Astrocyte (in vitro differentiated cells and primary cell): ENCODE results near the gene TOMM6. TPM values are rescaled to one million over a fixed set of nuclear protein-coding genes. Genes with fewer than 3 reads are reported as not detected.

Experiments
- DNase-seq: peaks from one replicate; pipeline ENCODE4 v3.0.0-alpha.2; 2010; ENCODE audit warnings: low read depth
- FAIRE-seq: peaks from 2 replicates; lab custom pipeline; 2011; peaks lifted over from hg19 to GRCh38; lab: Jason Lieb, UNC
- H2AFZ ChIP-seq: 2 replicates; pipeline ENCODE4 v1.6.0; 2012; ENCODE audit warnings: low read depth, low read length, inconsistent platforms
- H3K27ac ChIP-seq: 2 replicates; pipeline ENCODE4 v1.5.1; 2011; ENCODE audit warnings: low read depth, low read length, inconsistent platforms
- H3K27me3 ChIP-seq: 2 replicates; pipeline ENCODE4 v1.6.0; 2011; ENCODE audit warnings: low read length, inconsistent platforms; ENCODE audit not compliant: insufficient read depth
- H3K36me3 ChIP-seq: 2 replicates; pipeline ENCODE4 v1.5.1; 2011; ENCODE audit warnings: low read length, inconsistent platforms; ENCODE audit not compliant: insufficient read depth
- H3K4me1 ChIP-seq: 2 replicates; pipeline ENCODE4 v1.5.1; 2011; ENCODE audit warnings: low read length, inconsistent platforms; ENCODE audit not compliant: insufficient read depth
- H3K4me2 ChIP-seq: 2 replicates; pipeline ENCODE4 v1.6.0; 2012; ENCODE audit warnings: low read length, inconsistent platforms
- H3K4me3 ChIP-seq: 2 replicates; pipeline ENCODE4 v1.5.1; 2011; ENCODE audit warnings: low read depth, mild to moderate bottlenecking, low read length, inconsistent platforms; ENCODE audit not compliant: insufficient read depth
- H3K79me2 ChIP-seq: 2 replicates; pipeline ENCODE4 v1.6.0; 2012; ENCODE audit warnings: mild to moderate bottlenecking, low read length, inconsistent platforms; ENCODE audit not compliant: insufficient read depth
- H3K9ac ChIP-seq: 2 replicates; pipeline ENCODE4 v1.6.0; 2012; ENCODE audit warnings: mild to moderate bottlenecking, low read length, inconsistent platforms
- H3K9me3 ChIP-seq: 2 replicates; pipeline ENCODE4 v1.5.1; 2012; ENCODE audit warnings: low read depth, mild to moderate bottlenecking, low read length, inconsistent platforms; ENCODE audit not compliant: insufficient read depth
- H4K20me1 ChIP-seq: 2 replicates; pipeline ENCODE4 v1.6.0; 2012; ENCODE audit warnings: low read length, inconsistent platforms; ENCODE audit not compliant: insufficient read depth
- H3K27ac Mint-ChIP-seq: one replicate; pipeline ENCODE4 v1.8.0; 2021; ENCODE audit warnings: mild to moderate bottlenecking, mixed read lengths; ENCODE audit not compliant: unreplicated experiment
- H3K27me3 Mint-ChIP-seq: one replicate; pipeline ENCODE4 v1.8.0; 2021; ENCODE audit warnings: low read depth, mixed read lengths; ENCODE audit not compliant: unreplicated experiment
- H3K36me3 Mint-ChIP-seq: one replicate; pipeline ENCODE4 v1.8.0; 2021; ENCODE audit warnings: low read depth, mixed read lengths; ENCODE audit not compliant: unreplicated experiment
- H3K4me1 Mint-ChIP-seq: one replicate; pipeline ENCODE4 v1.8.0; 2021; ENCODE audit warnings: low read depth, mixed read lengths; ENCODE audit not compliant: unreplicated experiment
- H3K4me3 Mint-ChIP-seq: one replicate; pipeline ENCODE4 v1.8.0; 2021; ENCODE audit warnings: mild to moderate bottlenecking, moderate library complexity, mixed read lengths; ENCODE audit not compliant: unreplicated experiment
- H3K9me3 Mint-ChIP-seq: one replicate; pipeline ENCODE4 v1.8.0; 2021; ENCODE audit warnings: mild to moderate bottlenecking, mixed read lengths; ENCODE audit not compliant: unreplicated experiment
- EZH2 ChIP-seq: IDR thresholded peaks from 2 replicates; pipeline ENCODE4 v1.6.1; 2012; ENCODE audit warnings: mild to moderate bottlenecking, low read length, inconsistent platforms; ENCODE audit not compliant: insufficient read depth
- total RNA-seq: library from RNA; stranded (reverse); gene quantifications from 2 replicates; pipeline ENCODE4 v1.2.1, GENCODE V29; 2021
- TF ChIP-seq, protein P1 (sequence below): IDR thresholded peaks from 2 replicates; pipeline ENCODE4 v1.5.1; 2011; ENCODE audit warnings: low read depth, mild to moderate bottlenecking, inconsistent platforms, low read length, moderate library complexity; ENCODE audit not compliant: insufficient read depth

The TOMM6 gene
- total RNA-seq, 1 donor from 2014 or later, result 159 TPM

DNA sequence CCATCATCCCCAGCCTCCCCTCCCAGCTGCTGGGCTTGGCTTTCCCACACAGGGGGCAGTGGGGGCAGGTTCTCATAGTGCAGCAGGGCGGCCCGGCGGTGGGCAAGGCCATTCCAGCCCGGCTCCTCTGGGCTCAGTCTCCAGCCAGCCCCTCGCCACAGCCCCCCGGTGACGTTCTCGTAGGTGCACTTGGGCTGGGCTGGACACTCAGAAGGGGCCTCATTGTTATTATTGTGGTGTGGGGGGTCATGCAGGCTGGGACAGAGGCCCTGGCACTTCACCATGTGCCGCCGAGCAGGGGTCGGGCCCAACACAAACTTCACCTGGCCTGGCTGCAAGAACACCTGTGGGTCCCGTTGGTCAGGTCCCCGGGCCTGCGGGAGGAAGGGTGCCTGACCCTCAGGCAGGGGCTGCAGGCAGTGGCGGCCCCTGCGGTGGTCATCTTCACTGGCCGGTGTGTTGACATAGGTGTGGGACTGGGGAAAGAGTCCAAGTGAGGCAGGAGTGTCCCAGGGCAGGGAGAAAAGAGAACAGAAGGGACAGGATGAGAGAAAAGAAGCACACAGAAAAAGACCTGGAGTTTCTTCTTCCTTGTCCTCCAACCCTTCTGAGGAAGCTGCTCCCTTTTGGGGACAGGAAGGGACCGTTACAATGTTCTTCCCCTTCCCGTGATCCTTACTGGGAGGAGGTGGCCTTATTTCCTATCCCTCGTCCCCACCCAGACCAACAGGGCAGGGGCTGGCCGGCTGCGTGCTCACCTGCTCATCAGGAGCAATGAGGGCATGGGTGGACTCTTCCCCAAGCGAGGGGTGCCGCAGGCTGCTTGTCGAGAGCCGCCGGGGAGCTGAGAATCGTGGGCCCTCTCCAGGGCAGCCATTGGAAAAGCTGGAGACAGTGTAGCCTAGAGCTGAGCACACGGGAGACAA, 16.2 kb upstream of the TOMM6 start:
- H3K4me2 ChIP-seq, result no peak overlapping the region
- no peak for FAIRE-seq
- no peak overlapping the region for H2AFZ ChIP-seq
- DNase-seq, result no peak
- Mint-ChIP-seq H3K36me3 (peaks cover 19% of the 10 kb centered on the region), H3K4me1 (peaks cover 20% of the 10 kb centered on the region), H3K27ac (no peak overlapping the region), H3K27me3 (no peaks in the 10 kb centered on the region), H3K9me3 (no peaks in the 10 kb centered on the region), H3K4me3 (no peak overlapping the region)
- H3K4me3 ChIP-seq, result no peak overlapping the region
- H3K79me2 ChIP-seq, result no peaks in the 10 kb centered on the region
- TF ChIP-seq, protein P1, sequence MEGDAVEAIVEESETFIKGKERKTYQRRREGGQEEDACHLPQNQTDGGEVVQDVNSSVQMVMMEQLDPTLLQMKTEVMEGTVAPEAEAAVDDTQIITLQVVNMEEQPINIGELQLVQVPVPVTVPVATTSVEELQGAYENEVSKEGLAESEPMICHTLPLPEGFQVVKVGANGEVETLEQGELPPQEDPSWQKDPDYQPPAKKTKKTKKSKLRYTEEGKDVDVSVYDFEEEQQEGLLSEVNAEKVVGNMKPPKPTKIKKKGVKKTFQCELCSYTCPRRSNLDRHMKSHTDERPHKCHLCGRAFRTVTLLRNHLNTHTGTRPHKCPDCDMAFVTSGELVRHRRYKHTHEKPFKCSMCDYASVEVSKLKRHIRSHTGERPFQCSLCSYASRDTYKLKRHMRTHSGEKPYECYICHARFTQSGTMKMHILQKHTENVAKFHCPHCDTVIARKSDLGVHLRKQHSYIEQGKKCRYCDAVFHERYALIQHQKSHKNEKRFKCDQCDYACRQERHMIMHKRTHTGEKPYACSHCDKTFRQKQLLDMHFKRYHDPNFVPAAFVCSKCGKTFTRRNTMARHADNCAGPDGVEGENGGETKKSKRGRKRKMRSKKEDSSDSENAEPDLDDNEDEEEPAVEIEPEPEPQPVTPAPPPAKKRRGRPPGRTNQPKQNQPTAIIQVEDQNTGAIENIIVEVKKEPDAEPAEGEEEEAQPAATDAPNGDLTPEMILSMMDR, result no peak
- no peak for TF ChIP-seq EZH2
- H3K9ac ChIP-seq, result no peak overlapping the region
- H4K20me1 ChIP-seq, result no peaks in the 10 kb centered on the region
- H3K9me3 ChIP-seq, result no peaks in the 10 kb centered on the region
- H3K27ac ChIP-seq, result no peak overlapping the region
- no peaks in the 10 kb centered on the region for H3K27me3 ChIP-seq
- H3K4me1 ChIP-seq, result peaks cover 8% of the 10 kb centered on the region
- H3K36me3 ChIP-seq, result peaks cover 4% of the 10 kb centered on the region

- H3K4me1 Mint-ChIP-seq, result peaks cover 8% of the 10 kb centered on the region
- H3K4me1 ChIP-seq, result peaks cover 9% of the 10 kb centered on the region
- TF ChIP-seq EZH2, result no peak
- TF ChIP-seq, protein P1, result no peak
- H3K27me3 ChIP-seq, result no peaks in the 10 kb centered on the region
- H3K36me3 ChIP-seq, result peaks cover 4% of the 10 kb centered on the region
- H3K4me2 ChIP-seq, result no peak overlapping the region
- H3K27ac ChIP-seq, result no peak overlapping the region
- no peaks in the 10 kb centered on the region for H3K9me3 ChIP-seq
- H3K27me3 Mint-ChIP-seq, result no peaks in the 10 kb centered on the region
- H3K79me2 ChIP-seq, result no peaks in the 10 kb centered on the region
- peaks cover 21% of the 10 kb centered on the region for H3K36me3 Mint-ChIP-seq
- DNase-seq (no peak), FAIRE-seq (no peak)
- peak overlapping the region; percentile 14 for H3K4me3 Mint-ChIP-seq
- H3K9ac ChIP-seq, result no peak overlapping the region
- H3K4me3 ChIP-seq, result no peak overlapping the region
- H3K9me3 Mint-ChIP-seq, result no peaks in the 10 kb centered on the region
- no peaks in the 10 kb centered on the region for H4K20me1 ChIP-seq
- H2AFZ ChIP-seq, result no peak overlapping the region
- H3K27ac Mint-ChIP-seq, result peak overlapping the region; percentile 36
Measured at GRCh38 chr6:41774841-41775240, 12.7 kb upstream of the TOMM6 start.
